NCI-H1048 (cell line): ENCODE data around the gene BTG1.

Experiments
- DNase-seq: peaks from one replicate; lab custom pipeline; 2025; lab: John Stamatoyannopoulos, UW

BTG1 gene

DNA sequence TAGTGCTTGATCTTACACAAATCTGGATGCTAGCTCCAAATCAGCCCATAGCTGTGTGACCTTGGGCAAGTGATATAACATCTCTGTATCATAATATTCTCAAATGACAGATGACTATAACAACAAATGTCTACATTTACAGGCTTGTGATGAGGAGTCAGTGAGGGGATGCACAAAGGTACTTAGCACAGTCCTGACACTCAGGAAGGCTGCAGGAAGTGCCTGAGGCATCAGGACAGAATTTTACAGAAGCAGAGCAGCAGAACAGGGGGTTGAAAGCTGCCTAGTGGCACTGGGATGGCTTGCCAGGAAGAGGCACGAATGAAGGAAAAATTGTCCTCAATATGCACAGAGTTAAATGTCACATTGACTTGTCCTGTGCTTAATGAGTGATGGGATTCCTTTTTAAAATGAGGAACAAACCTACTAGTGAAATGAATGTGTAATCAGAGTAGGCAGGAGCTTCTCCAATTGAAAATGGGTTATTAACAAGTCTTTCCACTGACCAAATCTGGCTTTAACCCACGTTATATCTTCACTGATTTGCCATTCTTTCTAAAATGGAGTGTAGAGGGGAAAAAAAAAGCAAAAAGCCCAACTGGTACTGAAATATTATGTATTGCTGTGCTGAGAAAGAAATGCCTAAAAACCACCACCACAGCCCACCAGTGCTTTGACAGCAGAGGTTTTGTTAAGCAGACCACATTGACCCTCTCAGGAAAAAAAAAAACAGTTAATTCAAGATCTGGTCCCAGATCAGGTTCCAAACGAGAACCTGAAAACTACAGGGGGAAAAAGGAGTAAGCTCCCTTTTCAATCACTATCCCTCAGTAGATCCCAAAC is 11.6 kb downstream of the BTG1 start:
- no peak for DNase-seq

DNA sequence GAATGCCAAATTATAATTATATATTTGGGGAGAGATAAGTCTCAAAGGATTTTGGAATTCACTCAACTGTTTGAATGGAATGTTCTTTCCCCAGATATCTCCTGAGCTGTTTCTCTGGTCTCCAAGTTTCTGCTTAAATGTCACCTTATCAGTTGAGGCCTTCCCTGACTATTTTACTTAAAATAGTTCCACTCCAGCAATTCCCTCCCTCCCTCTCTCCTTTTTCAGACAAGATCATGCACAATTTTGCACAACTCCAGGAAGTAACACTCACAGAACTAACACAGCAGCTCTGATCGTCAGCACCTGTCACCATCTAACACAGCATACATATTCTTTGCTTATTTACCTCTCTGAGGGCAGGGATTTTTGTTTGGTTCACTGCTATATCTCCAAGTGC is 12.5 kb downstream of the BTG1 start:
- no peak for DNase-seq

DNA sequence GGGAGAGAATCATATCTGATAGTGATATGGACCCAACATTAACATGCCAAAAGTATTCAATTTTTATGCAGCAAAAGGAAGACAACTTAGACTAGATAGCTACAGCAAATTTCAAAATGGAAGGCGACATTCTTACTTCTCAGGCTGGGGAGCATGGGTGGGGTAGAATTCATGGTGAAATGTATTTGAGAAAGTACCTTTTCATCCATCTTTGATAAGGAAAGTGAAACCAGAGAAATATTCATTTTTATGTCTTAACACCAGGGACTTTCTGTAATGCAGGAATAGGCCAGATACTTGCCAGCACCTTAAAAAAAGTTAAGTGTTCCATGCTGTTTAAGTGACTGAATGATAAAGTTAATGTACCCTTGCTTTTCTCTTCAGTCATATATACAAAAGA is 13.4 kb downstream of the BTG1 start:
- DNase-seq, result no peak

DNA sequence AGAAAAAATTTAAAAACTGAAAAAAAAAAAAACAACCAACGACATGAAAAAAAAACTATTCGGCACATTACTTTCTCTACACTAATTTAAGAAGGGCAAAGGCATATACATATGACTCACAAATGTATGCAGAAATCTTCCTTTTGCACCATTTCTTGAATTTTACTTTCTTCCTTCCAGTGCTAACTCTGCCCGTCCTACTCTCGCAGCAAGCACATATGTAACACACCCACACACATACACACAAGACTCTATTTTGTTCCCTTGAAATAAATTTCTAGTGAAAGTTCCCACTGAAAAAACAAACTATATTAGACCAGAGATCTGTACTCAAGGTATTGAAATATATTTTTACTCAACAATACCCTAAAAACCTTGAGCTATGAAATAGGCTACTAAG is 14.6 kb downstream of the BTG1 start:
- no peak for DNase-seq

DNA sequence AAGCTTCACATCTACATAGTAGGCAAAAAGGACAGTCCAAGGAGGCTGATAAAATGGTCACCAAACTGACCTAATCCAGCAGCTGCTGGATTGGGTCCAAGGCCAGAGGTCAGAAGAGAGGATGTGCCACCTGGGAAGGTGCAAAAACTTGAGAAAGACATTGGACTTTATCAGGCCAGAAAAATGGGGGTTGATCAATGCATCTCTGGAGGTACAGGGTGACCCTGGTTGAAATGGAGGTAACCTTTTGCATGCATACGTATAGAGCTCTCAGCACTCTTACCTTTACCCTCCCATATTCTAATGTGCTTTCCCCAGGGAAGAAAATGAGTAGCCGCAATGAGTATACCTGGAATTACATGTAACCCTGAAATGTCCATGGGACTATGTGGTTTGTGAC is 16.0 kb downstream of the BTG1 start:
- DNase-seq, result no peak

DNA sequence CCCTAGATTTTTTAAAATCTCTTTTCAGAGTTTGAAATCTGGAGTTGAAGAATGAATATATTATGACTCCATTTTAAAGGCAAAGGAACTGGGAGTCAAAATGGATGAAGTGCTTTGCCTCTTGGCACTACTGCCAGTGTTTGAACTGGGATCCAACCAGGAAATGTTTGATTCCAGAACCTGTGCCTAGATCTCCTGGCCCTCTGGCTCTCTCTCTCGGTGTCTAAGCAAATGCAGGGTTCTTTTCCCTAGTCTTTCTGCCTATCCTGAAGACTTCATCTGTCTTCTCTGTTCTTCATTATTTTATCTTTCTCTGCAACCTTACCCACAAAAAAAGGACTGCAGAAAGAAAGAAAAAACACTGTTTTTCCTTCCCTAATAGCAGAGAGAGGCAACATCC is 17.0 kb downstream of the BTG1 start:
- no peak for DNase-seq

DNA sequence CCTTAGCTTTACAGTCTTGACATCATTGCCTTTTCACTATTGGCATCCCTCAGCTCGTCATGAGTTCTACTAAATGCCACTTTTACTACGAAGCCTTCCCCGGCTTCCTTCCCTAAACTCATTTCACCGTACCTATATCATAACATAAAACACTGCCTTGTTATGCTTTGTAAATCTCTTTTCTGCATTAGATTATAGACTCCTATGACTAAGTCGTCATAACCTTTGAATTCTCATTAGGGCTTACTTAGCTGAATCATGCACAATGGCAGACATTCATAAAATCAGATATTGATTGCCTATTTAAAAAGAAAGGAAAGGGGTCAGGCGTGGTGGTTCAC is 21.0 kb downstream of the BTG1 start:
- no peak for DNase-seq

DNA sequence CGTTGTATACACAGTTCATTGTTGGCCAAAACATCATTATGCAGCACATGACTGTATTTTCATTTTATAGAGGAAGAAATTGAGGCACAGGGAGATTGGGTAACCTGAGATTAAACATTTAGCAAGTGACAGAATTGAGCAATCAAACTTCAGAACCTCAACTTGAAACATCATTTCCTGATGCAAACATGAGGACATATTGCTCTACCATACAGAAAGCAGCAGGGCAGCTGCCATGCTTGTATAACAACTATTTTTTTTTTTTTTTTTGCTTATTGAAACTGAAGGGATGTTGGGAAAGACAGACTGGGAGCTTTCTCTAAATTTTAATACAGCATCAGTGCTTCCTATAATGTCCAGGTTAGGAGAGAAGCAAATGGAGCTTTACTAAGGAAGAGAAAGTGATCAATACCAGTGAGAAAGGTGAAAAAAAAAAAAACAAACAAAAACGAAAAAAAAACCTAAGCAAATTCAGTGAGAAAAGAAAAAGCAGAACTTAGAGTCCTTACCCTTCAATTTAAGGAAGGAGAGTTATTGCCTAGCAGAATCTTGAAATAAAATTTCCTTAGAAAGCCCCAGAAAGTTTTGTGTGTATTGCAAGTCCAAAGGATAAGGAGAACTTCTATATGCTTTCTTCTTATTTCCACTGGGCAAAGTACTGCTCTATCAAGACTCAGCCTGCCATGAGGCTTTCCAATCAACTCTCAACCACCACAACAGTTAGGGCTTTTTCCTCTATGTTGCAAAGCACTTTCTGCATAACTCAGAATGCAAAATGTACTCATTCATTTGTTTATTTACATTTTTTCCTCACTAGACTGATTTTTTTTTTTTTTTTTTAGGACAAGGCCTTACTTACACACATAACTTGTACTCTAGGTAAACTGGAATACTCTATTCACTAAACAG is 21.6 kb downstream of the BTG1 start:
- DNase-seq, result no peak

DNA sequence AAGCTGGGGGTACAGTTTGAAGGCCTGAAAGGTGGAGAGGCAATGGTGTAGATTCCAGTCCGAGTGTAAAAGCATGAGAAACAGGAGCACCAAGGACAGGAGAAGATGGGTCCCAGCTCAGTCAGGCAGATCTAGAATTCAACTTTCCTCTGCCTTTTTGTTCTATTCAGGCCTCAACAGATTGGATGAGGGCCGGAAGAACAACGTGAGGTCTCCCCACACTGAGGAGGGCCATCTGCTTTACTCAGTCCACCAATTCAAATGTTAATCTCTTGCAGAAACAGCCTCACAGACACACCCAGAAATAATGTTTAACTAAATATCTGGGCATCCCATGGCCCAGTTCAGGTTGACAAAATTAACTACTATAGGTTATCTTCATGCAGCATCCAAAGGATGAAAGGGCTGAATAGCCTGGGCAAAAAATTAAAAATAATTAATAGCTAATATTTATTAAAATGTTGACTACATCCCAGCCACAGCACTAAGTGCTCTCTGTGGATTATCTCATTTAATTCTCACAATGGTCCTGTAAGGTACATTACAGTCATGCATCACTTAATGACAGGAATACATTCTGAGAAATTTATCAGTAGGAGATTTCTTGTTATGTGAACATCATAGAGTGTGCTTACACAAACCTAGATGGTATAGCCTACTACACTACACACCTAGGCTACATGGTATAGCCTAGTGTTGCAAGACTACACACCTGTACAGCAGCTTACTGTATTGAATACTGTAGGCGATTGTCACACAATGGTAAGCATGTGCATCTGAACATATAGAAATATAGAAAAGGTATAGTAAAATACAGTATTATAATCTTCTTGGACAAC is 22.5 kb downstream of the BTG1 start:
- no peak for DNase-seq

DNA sequence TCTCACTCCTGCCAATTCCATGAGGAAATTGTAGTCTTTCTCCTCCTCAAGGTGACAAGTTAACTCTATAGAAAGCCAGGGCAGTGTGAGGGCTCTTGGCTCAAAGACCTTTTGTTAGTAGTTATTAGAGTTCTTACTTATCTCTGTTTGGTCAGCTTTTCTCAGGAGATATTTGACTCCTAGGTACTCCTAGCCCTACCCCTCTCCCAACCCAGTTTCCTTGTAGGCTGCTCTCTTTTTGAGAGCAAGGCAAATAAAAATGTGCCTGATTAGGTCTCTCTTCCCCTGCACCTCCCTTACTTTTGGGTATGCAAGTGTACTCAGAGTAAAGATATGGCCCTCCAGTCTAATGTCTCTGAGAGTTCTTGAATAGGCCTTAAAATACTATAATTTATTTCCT is 23.8 kb downstream of the BTG1 start:
- no peak for DNase-seq

DNA sequence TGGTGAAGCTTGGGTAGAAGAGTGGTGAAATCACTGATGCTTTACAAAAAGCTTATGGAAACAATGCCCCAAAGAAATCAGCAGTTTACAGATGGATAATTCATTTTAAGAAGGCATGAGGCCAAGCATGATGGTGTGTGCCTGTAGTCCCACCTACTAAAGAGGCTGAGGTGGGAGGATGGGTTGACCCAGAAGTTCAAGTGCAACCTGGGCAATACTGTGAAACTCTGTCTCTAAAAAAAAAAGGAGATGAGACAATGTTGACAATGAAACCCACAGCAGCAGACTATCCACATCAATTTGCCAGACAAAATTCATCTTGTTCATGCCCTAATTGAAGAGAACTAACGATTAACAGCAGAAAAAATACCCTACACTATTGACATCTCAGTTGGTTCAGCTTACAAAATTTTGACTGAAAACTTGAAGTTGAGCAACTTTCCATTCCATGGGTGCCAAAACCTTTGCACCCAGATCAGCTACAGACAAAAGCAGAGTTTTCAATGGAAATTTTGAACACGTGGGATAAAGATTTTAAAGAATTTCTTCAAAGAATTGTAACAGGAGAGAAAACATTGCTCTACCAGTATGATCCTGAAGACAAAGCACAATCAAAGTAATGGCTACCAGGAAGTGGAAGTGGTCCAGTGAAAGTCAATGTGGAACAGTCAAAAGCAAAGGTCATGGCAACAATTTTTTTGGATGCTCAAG is 26.7 kb downstream of the BTG1 start:
- DNase-seq, result no peak

DNA sequence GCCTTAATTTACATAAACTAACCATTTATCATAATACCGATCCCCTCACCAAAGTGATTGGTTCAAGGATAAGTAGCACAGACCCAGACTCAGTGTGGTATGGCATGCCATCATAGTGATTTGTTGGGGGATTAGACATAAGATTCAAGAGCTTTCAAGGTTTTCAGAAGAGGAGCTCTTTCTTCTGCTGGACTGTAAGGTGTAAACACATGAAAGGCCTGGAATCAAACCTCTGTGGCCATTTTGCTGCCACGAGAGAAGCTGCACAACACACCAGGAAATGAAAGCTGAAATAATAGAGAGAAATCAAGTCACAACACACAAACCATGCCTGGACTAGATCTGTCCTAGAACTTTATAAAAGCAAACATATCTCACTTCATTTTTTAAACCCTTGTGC is 30.8 kb downstream of the BTG1 start:
- DNase-seq, result no peak

DNA sequence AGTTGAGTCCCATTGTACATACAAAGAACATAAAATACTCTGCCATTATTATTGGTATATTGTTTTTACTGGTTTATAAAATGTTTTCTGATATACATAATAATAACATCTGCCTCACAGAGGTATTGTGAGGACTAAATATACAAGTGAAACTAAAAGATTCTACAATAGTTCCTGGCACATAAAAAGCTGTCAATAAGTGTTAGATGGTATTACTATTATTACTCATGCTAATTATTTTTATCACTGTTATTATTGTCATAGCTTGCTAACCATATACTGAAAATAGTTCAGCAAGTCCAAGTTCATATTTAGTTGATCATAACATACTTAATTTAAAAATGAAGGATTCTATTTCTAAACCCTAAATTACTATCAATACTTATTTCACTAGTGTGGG is 34.4 kb downstream of the BTG1 start:
- no peak for DNase-seq

DNA sequence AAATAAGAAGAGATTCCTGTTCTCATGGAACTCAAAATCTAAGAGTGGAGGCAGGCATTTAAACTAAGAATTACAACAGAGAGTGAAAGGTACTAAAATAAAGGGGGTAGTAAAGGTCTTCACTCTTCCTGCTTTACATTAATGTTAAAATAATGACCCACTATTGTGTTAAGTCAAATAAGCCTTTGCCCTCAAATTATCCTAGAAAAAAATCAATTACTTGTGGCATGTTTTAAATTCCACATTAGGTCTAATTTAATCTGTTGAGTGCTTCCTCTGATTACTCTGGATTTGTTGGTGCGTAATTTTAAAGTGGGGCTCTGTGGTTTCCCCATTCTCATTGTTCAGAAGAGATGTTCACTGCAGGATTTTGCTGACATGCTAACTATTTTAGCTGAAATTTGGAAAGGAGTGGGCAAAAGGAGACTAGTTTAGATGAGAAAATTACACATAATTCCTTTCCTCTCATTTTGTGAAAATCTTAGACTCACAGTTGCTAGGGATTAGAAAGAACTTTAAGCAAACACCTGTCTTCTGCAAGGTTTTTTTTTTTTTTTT is 35.5 kb downstream of the BTG1 start:
- DNase-seq, result no peak

DNA sequence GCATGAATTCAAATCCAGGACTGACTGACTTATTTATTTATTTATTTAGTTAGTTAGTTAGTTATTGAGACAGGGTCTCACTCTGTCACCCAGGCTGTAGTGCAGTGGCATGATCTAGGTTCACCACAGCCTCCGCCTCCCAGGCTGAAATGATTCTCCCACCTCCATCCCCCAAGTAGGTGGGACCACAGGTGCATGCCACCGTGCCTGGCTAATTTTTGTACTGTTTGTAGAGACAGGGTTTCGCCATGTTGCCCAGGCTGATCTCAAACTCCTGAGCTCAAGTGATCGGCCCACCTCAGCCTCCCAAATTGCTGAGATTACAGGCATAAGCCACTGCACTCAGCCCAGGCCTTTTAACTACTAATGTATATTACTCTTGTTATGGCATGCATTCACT is 36.0 kb downstream of the BTG1 start:
- no peak for DNase-seq

DNA sequence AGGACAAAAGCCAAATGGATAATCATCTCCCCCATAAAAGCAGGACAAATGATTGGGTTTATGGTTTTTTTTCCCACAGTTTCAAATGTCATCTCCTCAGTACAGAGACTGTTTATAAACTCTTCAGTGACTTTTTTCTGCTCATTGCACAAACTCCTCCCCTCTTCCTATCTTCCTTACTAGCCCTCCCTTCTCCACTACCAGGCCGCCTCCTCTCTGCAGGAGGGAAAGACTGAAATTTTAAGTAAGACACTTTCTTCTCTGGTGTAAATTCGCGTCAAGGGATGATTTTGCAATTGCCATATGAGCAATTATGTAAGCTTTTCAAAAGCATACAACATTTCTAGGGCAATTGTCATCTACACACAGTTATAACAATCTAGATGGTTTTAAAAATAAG is 37.0 kb downstream of the BTG1 start:
- DNase-seq, result no peak

DNA sequence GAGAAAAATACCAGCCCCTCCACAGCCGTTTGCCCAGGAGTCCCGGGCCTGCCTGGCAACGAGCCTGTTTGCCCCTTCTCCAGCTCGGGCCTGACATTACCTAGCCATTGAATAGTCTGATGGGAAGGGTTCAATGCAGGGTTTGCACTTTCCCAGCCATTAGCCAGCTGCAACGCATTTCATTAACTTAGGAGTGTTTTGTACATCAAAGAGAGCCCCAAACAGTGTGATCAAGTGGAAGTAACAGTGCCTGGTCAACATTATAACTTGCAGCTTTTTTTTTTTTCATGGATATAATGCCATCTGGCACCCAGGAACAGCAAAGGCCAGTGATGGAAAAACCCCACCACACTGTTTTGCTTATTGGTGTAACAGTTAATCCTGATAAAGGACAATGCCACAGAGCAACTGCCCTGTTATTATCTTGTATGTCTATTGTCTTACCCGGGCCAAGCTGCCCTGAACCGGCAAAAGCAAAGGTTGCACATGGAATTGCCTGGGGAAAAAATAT is 38.0 kb downstream of the BTG1 start:
- no peak for DNase-seq

DNA sequence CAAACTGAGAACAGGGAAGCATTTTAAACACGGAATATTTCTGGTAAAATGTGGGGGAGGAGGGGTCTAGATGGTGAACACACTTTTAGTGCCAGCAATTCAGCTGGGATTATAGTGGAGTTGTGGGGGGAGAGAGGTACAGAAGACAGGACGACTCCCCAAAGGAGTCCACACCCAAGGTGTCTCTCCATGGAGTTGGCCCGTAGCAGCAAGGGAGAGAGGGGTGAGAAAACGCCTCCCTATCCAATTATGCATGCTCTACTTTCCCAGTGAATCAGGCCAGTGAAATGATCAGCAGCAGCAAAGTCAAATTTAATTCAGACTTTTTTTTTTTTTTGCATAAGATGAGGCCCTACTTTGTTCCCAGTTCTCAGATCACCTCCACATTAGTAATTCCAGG is 38.6 kb downstream of the BTG1 start:
- no peak for DNase-seq

DNA sequence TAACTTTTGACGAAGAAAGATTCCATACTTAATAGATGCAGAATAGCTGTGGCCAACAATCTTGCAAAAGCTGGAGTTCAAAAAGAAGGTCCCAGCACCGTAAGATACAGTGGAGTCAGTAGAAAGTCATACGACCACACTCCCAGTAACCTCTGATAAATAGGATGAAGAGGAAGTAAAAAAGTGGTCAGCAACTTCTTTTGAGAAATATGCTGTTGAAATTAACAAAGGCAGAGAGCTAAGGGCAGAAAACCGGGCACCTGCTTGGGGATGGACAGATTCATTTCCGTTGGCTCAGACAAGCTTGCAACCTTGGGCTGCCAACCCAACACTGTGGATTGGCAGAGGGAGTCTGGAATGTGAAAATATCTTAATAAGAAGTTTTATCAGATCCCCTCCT is 40.0 kb downstream of the BTG1 start:
- DNase-seq, result no peak

DNA sequence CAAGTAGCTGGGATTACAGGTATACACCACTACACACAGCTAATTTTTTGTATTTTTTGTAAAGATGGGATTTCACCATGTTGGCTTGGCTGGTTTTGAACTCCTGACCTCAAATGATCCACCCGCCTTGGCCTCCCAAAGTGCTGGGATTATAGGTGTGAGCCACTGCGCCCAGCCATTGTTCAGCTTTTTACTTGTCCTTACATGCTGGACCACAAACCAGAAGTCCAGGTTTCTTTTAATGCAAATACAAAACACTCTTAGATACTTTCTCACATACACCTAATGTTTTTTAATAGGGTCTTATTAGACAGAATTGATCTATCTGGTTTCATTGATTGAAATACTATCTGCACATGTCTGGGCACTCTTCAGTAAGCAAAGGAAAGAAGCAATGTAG is 40.5 kb downstream of the BTG1 start:
- DNase-seq, result no peak

DNA sequence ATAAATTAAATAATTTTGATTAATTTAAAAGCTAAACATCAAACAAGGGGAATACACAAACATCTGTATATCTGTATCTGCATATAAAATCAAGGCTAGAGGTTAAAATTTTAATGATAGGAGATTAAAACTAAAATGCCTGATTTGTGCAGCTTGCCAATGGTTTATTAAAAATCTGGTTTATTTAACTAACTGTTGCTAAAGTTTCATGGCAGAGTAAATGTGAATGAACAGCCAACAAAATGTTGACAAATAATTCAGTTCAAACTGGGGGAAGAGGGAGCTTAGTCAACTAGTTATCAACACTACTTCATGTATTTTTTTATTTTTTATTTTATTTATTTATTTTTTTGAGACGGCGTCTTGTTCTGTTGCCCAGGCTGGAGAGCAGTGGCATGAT is 43.0 kb downstream of the BTG1 start:
- DNase-seq, result no peak
